GM18870 (cell line): ENCODE results near the gene SVOPL.

Experiments used
- ATAC-seq: cut with Tn5 transposase; IDR thresholded peaks from one replicate; pipeline ENCODE4 v1.9.1; 2021; ENCODE audit warnings: moderate library complexity; ENCODE audit not compliant: unreplicated experiment

SVOPL gene

DNA sequence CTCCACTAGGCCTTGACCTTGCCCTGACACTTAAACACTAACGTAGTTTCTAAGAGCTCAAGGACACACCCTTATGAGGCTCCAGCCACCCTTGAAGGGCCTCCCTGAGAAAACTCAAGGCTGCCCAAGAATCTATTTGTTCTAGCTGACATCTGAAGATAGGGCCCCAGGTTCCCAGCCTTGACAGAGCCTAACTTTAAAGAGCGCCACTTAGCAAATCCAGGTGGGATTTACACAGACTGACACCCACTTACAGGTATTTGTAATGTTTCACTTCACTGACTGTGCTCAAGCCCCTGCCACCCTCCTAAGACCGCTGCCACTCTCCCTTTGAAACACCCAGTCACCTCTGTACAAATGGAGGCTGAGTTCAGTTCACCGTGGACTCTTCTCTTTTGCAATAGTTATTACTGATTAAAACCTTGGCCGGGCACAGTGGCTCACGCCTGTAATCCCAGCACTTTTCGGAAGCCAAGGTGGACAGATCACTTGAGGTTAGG is 90.4 kb downstream of the SVOPL start:
- no peak for ATAC-seq

GRCh38 chr7:138608275-138608674 is 92.9 kb downstream of the SVOPL start:
- peak; percentile 52 for ATAC-seq

- no peak for ATAC-seq
These were observed 93.7 kb downstream of the SVOPL start for GRCh38 chr7:138607216-138608126.

GRCh38 chr7:138606236-138606635 is 94.9 kb downstream of the SVOPL start:
- no peak for ATAC-seq

- no peak for ATAC-seq
These were observed 97.4 kb downstream of the SVOPL start for GRCh38 chr7:138603549-138604318.

DNA sequence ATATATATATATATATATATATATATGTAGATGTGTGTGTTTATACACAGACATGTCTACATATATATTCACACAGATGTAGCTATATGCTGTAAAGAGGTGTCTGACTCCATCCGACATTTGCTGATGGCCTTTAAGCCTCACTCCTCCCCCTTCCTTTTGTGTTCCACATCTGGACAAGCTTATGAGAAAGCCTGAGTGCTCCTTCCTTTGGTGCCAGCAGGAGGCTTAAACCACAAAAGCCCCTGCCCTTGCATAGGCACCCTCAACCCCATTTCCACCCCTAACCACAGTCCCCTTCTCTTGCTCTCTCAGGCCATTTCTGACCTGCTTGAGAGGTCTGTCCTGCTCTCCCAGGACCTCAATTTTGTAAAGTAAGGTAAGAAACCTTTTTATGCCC is 98.7 kb downstream of the SVOPL start:
- no peak for ATAC-seq

DNA sequence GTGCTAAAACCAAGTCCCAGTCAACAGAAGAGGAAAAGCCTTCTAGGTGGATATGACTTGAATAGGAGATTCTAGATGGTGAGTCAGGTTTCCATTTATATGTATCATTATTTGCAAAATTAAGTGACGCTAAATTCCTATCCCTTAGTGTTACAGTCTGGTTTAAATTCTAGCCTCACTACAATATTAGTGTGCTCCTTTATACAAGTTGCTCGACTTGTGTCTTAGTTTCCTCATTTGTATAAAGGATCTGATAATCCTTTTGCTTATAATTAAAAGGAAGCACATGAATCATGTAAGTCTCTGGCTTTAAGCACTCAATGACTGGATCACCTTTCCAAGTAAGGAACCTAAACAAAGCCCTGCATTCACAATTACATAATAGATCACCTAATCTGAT is 105.7 kb downstream of the SVOPL start:
- no peak for ATAC-seq

DNA sequence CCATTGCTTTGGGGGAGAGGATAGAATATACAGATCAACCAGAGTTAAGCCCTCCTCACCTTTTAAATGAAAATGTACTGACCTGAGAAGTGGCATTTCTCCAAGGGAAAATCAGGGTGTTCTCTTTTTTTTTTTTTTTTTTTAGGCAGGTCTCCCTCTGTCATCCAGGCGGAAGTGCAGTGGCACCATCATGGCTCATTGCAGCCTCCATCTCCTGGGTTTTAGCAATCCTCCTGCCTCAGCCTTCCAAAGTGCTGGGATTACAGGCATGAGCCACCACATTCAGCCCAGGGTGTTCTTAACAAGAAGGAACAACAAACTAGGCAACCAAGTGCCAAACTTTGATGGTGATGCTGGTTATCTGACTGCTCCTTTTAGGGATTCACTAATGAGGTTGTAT is 111.0 kb downstream of the SVOPL start:
- ATAC-seq, result no peak

DNA sequence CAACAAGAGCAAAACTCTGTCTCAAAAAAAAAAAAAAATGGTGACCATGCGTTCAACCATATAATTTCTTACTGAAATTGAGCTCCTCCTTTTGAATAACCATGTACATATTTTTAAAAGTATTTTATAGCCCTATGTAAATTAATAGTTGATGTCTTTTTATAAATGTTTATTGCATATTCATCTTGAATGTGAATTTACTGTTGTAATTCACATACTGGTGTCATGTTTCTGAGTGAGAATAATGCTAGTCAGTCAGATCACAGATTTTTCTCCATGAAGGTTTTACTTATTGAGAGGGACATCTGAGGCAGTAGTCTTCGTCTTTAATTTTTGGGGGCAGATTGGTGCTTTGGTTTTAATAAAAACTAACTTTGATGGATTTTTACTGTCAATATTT is 112.2 kb downstream of the SVOPL start:
- no peak for ATAC-seq

GRCh38 chr7:138587485-138587884 is 113.7 kb downstream of the SVOPL start:
- no peak for ATAC-seq

DNA sequence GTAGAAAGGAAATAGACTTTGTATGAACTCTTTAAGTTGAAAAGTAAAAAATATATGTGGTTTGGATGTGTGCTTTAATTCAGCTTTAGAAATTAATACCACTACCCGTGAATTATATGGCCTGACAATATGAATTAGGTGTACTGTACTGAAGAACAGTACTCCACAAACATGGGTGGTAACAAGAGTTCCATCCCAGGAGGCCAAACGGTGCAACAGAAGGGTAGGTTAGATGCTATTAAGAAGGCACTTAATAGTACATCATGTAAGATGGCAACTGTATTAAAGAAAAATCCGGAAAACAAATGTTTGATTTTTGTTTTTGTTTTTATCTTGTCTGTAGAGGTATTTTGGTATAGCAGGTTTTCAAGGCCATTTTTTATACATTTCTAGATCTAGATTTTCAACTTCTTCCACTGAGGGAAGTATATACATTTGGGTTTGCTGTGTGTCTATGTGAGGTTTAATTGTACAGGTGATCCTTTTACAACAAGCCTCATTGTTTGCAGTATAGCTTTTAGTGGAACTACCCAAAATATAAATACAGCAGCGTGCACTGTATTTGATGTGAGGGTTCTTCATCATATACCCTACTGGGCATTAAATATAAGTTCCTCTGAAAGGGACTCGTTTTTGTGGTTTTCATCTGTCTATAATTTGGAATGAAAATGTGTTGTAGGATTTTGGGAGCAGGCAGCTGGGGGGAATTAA is 115.7 kb downstream of the SVOPL start:
- no peak for ATAC-seq

DNA sequence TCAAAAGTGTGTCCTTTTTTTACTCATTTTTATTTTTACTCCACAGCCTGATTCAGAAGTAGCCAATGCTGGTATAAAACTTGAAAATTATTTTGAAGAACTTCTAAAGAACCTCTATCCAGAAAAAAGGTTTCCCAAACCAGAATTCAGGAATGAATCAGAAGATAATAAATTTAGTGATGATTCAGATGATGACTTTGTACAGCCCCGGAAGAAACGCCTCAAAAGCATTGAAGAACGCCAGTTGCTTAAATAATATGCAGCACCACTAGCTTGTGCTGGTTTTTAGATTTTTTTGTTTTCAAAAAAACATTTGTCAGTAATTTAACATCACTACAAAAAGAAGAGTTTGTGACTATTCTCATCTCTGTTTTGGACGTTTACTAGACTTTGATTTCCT is 116.5 kb downstream of the SVOPL start:
- ATAC-seq, result no peak

- no peak for ATAC-seq
These were observed 116.9 kb downstream of the SVOPL start for GRCh38 chr7:138584283-138584682.

GRCh38 chr7:138581065-138581464 is 120.1 kb downstream of the SVOPL start:
- ATAC-seq, result no peak

- ATAC-seq, result no peak
These were observed 121.5 kb downstream of the SVOPL start for GRCh38 chr7:138579671-138580070.

GRCh38 chr7:138579136-138579535 is 122.0 kb downstream of the SVOPL start:
- ATAC-seq, result no peak

- ATAC-seq, result no peak
These were observed 125.2 kb downstream of the SVOPL start for GRCh38 chr7:138575897-138576428.

DNA sequence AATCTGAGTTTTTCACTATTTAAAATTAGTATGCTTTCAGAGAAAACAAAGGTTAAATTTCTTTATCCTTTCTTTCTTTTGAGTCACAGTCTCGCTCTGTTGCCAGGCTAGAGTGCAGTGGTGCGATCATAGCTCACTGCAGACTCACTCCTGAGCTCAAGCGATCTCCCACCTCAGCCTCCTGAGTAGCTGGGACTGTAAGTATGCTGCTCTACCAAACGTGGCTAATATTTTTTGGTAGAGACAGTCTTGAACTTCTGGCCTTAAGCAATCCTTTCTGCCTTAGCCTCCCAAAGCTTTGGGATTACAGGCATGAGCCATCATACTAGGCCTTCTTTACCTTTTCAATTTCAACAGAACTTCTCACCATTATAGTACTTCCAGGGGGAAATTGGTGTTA is 127.4 kb downstream of the SVOPL start:
- no peak for ATAC-seq

DNA sequence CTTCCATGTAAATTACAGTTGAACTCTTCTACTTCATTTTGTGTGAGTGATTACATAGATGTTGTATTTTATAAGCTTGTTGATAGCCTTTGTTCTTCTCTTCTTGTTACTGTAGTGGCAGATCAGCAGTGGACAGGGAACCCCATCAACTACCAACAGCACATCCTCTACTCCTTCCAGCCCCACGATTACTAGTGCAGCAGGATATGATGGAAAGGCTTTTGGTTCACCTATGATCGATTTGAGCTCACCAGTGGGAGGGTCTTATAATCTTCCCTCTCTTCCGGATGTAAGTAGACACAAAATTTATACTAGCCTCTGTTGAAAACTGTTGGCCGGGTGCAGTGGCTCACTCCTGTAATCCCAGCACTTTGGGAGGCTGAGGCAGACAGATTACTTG is 130.4 kb downstream of the SVOPL start:
- no peak for ATAC-seq

DNA sequence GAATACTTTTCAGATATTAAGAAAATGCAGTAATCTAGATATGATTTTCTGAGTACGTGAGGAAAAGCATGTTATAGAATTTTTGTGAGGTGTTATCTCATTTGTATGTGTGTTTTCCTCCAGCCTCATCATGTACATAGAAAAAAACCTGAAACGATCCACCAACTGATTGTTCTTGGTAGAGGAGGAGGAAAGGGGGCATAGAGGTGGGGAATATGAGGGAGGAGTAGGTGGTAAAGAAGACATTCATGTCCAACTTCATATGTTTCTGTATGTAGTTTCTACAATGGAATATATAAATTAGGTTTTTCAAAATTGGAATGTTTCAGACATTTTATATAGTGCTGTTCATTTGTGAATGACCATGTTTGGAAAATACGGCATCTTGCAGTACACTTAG is 131.7 kb downstream of the SVOPL start:
- ATAC-seq, result no peak

GRCh38 chr7:138568655-138569054 is 132.5 kb downstream of the SVOPL start:
- ATAC-seq, result no peak
